ENCODE measurements around the gene AGPAT4.

- TF ChIP-seq POLR2AphosphoS5 (IDR thresholded peaks at IDR 0.05; ENCODE audit: borderline replicate concordance, low read depth, low read length) (no peak), EZH2 (IDR thresholded peaks at IDR 0.05) (no peak)
Observed at GRCh38 chr6:161166677-161167076, 107.2 kb downstream of the AGPAT4 start.

Measured in SK-N-MC (cell line).